HL-60 (cell line): ENCODE data around the gene CD200R1L.

Source experiments
- DNase-seq, 2 experiments: peaks; one replicate each; pipeline ENCODE4 v3.0.0-alpha.2; 2010 to 2020; ENCODE audit warnings: low read depth in 1 of 2, low spot score in 1 of 2
- H3K27ac ChIP-seq: fragments of 250-450 bp; sonication (Bioruptor Pico); replicated peaks from 2 replicates; pipeline ENCODE4 v1.5.1; 2020; ENCODE audit warnings: mild to moderate bottlenecking, moderate library complexity
- H3K27me3 ChIP-seq: fragments of 250-450 bp; sonication (Bioruptor Pico); 2 replicates; pipeline ENCODE4 v1.5.1; 2021; ENCODE audit warnings: mild to moderate bottlenecking, moderate library complexity; ENCODE audit not compliant: insufficient read depth, poor library complexity, severe bottlenecking
- H3K4me3 ChIP-seq: replicated peaks from 2 replicates; pipeline ENCODE4 v1.5.1; 2011; ENCODE audit warnings: mild to moderate bottlenecking, control low read depth, low read length; ENCODE audit not compliant: insufficient read depth
- GABPA ChIP-seq: IDR thresholded peaks from 2 replicates; pipeline ENCODE4 v1.6.1; 2012; ENCODE audit warnings: low read depth
- POLR2AphosphoS5 ChIP-seq: IDR thresholded peaks from 2 replicates; pipeline ENCODE4 v1.6.1; 2012; ENCODE audit warnings: low read depth
- SPI1 ChIP-seq: IDR thresholded peaks from 2 replicates; pipeline ENCODE4 v1.6.1; 2012; ENCODE audit warnings: low read depth, mild to moderate bottlenecking, borderline replicate concordance
- TF ChIP-seq, protein P1 (sequence below): IDR thresholded peaks from one replicate; pipeline ENCODE4 v1.5.1; 2011; ENCODE audit warnings: low read length, control low read depth, inconsistent platforms; ENCODE audit not compliant: insufficient read depth
- TF ChIP-seq, protein P2 (sequence below): IDR thresholded peaks from 2 replicates; pipeline ENCODE4 v1.6.1; 2012; ENCODE audit warnings: low read depth; ENCODE audit not compliant: insufficient replicate concordance

Gene CD200R1L

DNA sequence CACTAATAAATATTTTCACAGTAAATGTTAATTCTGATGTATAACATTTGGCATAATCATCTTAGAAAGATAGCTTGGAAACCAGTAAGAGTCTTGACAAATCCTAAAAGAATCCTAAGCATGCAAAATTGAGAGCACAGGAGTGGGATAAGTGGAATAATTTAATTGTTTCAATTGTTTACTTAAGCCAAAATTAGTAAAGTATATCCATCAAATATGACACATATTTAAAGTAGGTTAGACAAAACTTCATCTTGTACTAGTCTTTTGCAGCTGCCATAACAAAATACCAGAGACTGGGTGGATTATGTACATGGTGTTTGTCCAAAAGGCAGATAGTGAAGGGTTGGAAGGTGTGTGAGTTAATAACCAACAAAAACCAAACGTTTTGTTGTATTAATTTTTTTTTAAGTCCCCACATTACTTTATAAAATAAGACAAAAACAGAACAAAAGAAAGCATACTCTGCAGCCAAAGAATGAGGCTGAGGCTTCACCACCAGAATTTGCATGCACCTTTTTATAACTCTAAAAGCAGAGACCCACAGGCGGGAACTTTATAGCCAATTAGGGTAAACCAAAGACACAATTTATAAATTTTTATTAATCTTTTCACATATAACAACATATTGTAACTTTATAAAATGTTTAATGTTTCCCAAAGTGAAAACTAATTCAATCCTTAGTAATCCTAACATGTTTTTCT is 41.9 kb upstream of the CD200R1L start:
- TF ChIP-seq POLR2AphosphoS5 (no peak), GABPA (no peak), SPI1 (no peak)
- TF ChIP-seq, protein P1, sequence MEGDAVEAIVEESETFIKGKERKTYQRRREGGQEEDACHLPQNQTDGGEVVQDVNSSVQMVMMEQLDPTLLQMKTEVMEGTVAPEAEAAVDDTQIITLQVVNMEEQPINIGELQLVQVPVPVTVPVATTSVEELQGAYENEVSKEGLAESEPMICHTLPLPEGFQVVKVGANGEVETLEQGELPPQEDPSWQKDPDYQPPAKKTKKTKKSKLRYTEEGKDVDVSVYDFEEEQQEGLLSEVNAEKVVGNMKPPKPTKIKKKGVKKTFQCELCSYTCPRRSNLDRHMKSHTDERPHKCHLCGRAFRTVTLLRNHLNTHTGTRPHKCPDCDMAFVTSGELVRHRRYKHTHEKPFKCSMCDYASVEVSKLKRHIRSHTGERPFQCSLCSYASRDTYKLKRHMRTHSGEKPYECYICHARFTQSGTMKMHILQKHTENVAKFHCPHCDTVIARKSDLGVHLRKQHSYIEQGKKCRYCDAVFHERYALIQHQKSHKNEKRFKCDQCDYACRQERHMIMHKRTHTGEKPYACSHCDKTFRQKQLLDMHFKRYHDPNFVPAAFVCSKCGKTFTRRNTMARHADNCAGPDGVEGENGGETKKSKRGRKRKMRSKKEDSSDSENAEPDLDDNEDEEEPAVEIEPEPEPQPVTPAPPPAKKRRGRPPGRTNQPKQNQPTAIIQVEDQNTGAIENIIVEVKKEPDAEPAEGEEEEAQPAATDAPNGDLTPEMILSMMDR: no peak
- TF ChIP-seq, protein P2, sequence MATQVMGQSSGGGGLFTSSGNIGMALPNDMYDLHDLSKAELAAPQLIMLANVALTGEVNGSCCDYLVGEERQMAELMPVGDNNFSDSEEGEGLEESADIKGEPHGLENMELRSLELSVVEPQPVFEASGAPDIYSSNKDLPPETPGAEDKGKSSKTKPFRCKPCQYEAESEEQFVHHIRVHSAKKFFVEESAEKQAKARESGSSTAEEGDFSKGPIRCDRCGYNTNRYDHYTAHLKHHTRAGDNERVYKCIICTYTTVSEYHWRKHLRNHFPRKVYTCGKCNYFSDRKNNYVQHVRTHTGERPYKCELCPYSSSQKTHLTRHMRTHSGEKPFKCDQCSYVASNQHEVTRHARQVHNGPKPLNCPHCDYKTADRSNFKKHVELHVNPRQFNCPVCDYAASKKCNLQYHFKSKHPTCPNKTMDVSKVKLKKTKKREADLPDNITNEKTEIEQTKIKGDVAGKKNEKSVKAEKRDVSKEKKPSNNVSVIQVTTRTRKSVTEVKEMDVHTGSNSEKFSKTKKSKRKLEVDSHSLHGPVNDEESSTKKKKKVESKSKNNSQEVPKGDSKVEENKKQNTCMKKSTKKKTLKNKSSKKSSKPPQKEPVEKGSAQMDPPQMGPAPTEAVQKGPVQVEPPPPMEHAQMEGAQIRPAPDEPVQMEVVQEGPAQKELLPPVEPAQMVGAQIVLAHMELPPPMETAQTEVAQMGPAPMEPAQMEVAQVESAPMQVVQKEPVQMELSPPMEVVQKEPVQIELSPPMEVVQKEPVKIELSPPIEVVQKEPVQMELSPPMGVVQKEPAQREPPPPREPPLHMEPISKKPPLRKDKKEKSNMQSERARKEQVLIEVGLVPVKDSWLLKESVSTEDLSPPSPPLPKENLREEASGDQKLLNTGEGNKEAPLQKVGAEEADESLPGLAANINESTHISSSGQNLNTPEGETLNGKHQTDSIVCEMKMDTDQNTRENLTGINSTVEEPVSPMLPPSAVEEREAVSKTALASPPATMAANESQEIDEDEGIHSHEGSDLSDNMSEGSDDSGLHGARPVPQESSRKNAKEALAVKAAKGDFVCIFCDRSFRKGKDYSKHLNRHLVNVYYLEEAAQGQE: no peak
- no peak overlapping the region for H3K27ac ChIP-seq
- DNase-seq: no peak

DNA sequence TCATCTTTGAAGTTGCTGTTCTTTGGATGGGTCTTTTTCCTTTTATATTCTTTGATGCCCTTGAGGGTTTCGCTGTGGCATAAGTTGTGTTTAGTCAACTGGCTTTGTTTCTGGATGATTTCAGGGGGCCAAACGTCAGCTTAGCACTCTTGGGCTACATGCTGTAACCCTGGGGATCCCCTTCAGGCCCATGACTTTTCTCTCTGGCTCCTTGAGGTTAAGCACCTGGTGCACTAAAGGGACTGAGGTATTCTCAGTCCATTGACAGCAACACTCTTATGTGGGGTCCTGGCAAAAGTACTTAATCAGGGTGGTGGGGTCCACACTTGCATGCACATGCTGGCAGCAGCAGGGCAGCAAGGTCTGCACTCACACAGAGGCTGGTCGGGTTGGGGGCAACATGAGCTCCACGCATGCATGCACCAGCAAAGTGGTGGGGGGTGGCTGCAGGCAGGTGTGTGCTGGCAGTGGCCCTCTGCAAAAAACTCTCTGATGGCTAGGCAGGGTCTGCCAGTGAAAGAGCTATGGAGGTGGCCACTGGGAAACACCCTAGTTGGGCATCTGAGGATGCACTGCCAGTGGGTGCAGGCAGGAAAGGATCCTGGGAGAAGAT is 38.1 kb upstream of the CD200R1L start:
- no peak for DNase-seq
- H3K27ac ChIP-seq: no peak overlapping the region

More for the DNA sequence above, 41.9 kb upstream of the CD200R1L start:
- no peak overlapping the region for H3K4me3 ChIP-seq
- H3K27me3 ChIP-seq: no peaks in the 10 kb centered on the region

DNA sequence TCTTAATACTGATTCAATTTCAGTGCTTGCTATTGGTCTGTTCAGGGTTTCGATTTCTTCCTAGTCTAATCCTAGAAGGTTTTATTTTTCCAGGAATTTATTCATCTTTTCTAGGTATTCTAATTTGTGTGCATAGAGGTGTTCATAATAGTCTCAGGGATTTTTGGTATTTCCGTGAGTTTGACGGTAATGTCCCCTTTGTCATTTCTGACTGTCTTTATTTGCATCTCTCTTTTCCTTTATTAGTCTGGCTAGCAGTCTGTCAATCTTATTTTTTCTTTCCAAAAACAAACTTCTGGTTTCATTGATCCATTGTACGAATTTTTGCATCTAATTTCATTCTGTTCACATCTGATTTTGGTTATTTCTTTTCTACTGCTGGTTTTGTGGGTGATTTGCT is 35.2 kb upstream of the CD200R1L start:
- DNase-seq: no peak
- Histone ChIP-seq H3K27ac (no peak overlapping the region), H3K4me3 (no peak overlapping the region), H3K27me3 (no peaks in the 10 kb centered on the region)
- TF ChIP-seq, protein P2: no peak
- TF ChIP-seq GABPA: no peak
- TF ChIP-seq, protein P1: no peak
- no peak for TF ChIP-seq SPI1
- no peak for TF ChIP-seq POLR2AphosphoS5

More for the DNA sequence above, 38.1 kb upstream of the CD200R1L start:
- Histone ChIP-seq H3K4me3 (no peak overlapping the region), H3K27me3 (no peaks in the 10 kb centered on the region)
- TF ChIP-seq, protein P2: no peak
- TF ChIP-seq GABPA (no peak), SPI1 (no peak)
- TF ChIP-seq, protein P1: no peak
